ENCODE data around the gene PSTPIP2. TPM values are rescaled to one million over a fixed set of nuclear protein-coding genes. Genes with fewer than 3 reads are reported as not detected.

Gene PSTPIP2
- total RNA-seq, 3 donors from 2014 or later (not counting 1 experiment from before 2014, with no cell fraction given): 34.7 to 55.0 (median 46.9) TPM

DNA sequence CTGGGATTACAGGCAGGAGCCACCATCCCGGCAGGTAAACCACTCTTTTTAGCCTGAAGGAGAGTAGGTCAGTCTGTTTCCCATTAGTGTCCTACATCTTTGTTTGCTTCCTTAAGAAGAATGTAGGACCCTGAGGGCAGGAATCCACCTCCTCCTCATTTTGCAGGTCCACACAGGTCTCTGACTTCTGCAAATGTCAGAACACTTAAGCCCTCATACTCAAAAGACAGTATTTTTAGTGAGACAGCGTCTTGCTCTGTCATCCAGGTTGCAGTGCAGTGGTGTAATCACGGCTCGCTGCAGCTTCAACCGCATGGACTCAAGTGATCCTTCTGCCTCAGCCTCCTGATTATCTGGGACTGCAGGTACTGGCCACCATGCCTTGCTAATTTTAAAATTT is 9.3 kb downstream of the PSTPIP2 start:
- no peaks in the 10 kb centered on the region for H3K36me3 Mint-ChIP-seq
- Histone ChIP-seq H3K36me3 (ENCODE audit: control insufficient read depth, insufficient read depth, low read length) (no peaks in the 10 kb centered on the region), H3K27me3 (ENCODE audit: control insufficient read depth, insufficient read depth, low read length) (no peaks in the 10 kb centered on the region), H3K9me3 (ENCODE audit: control insufficient read depth, insufficient read depth, low read length) (no peaks in the 10 kb centered on the region), H3K4me1 (ENCODE audit: control insufficient read depth, insufficient read depth, low read length) (peaks cover 4% of the 10 kb centered on the region), H3K4me3 (ENCODE audit: low read length) (no peak overlapping the region), H3K27ac (ENCODE audit: low read length) (no peak overlapping the region)
- ATAC-seq (no peak), DNase-seq (no peak)
- intact Hi-C loops (cut with micrococcal nuclease): no loop called here
- H3K9me3 Mint-ChIP-seq: no peaks in the 10 kb centered on the region
- WGBS (ENCODE audit: insufficient coverage): 98% methylated on average over 5 of the region's 5 CpGs
- no peak overlapping the region for H3K4me3 Mint-ChIP-seq
- no peak overlapping the region for H3K27ac Mint-ChIP-seq
- H3K27me3 Mint-ChIP-seq (ENCODE audit: low read depth in 2 of 2): no peaks in the 10 kb centered on the region
- peaks cover 7 to 14% of the 10 kb centered on the region in 2 donors for H3K4me1 Mint-ChIP-seq
- TF ChIP-seq, protein P1, sequence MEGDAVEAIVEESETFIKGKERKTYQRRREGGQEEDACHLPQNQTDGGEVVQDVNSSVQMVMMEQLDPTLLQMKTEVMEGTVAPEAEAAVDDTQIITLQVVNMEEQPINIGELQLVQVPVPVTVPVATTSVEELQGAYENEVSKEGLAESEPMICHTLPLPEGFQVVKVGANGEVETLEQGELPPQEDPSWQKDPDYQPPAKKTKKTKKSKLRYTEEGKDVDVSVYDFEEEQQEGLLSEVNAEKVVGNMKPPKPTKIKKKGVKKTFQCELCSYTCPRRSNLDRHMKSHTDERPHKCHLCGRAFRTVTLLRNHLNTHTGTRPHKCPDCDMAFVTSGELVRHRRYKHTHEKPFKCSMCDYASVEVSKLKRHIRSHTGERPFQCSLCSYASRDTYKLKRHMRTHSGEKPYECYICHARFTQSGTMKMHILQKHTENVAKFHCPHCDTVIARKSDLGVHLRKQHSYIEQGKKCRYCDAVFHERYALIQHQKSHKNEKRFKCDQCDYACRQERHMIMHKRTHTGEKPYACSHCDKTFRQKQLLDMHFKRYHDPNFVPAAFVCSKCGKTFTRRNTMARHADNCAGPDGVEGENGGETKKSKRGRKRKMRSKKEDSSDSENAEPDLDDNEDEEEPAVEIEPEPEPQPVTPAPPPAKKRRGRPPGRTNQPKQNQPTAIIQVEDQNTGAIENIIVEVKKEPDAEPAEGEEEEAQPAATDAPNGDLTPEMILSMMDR (IDR thresholded peaks at IDR 0.05): no peak

DNA sequence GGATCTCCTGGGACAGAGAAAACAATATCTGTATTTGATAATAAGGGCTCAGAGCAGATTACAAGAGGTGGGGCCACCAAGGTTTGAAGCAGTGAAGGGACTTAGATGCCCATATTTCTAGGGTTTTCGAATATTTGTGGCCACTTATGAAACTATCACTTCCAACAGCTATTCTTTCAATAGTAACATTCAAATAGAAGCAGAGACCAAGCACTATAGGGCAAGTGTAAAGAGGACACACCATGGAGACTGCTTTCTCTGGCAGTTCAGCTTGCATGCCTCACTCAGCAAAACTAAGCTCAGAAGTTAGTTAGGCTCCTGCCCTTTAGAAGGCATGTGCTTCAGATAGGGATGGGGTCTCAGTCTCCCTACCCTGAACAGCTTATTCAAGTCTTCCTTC is 10.3 kb downstream of the PSTPIP2 start:
- ATAC-seq (no peak), DNase-seq (no peak)
- Histone ChIP-seq H3K36me3 (ENCODE audit: control insufficient read depth, insufficient read depth, low read length) (no peaks in the 10 kb centered on the region), H3K4me3 (ENCODE audit: low read length) (no peak overlapping the region), H3K27me3 (ENCODE audit: control insufficient read depth, insufficient read depth, low read length) (no peaks in the 10 kb centered on the region), H3K9me3 (ENCODE audit: control insufficient read depth, insufficient read depth, low read length) (no peaks in the 10 kb centered on the region), H3K27ac (ENCODE audit: low read length) (no peak overlapping the region), H3K4me1 (ENCODE audit: control insufficient read depth, insufficient read depth, low read length) (peaks cover 4% of the 10 kb centered on the region)
- Mint-ChIP-seq H3K36me3 (no peaks in the 10 kb centered on the region), H3K4me1 (peaks cover 7 to 10% of the 10 kb centered on the region in 2 donors), H3K27ac (no peak overlapping the region), H3K4me3 (no peak overlapping the region), H3K9me3 (no peaks in the 10 kb centered on the region), H3K27me3 (ENCODE audit: low read depth in 2 of 2) (no peaks in the 10 kb centered on the region)
- 83% methylated on average over 1 of the region's 1 CpG for WGBS (ENCODE audit: insufficient coverage)
- intact Hi-C loops (cut with micrococcal nuclease): no loop called here
- TF ChIP-seq, protein P1 (IDR thresholded peaks at IDR 0.05): no peak

DNA sequence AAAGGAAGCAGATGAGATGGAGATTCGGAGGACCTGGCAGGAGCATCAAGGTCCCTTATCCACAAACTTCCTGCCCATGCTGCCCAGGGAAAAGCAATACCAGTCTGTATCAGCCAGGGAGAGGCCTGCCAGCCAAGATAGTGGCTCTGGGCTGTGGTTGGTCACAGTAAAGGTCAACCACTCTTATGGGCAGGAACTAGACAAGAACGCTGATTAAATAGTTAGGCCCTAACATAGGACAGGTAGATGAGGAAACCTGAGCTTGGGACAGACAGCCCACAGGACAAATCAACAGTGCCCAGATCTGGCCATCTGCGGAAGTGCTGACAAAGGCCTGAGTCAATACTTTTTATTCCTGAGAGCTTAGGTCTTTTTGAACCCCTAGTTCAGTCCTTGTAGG is 10.7 kb downstream of the PSTPIP2 start:
- no peak overlapping the region for H3K27ac Mint-ChIP-seq
- TF ChIP-seq, protein P1 (IDR thresholded peaks at IDR 0.05): no peak
- H3K36me3 Mint-ChIP-seq: no peaks in the 10 kb centered on the region
- H3K4me3 Mint-ChIP-seq: no peak overlapping the region
- H3K4me3 ChIP-seq (ENCODE audit: low read length): no peak overlapping the region
- DNase-seq (no peak), ATAC-seq (no peak)
- peaks cover 8 to 11% of the 10 kb centered on the region in 2 donors for H3K4me1 Mint-ChIP-seq
- H3K9me3 ChIP-seq (ENCODE audit: control insufficient read depth, insufficient read depth, low read length): no peaks in the 10 kb centered on the region
- H3K27ac ChIP-seq (ENCODE audit: low read length): no peak overlapping the region
- H3K4me1 ChIP-seq (ENCODE audit: control insufficient read depth, insufficient read depth, low read length): peaks cover 6% of the 10 kb centered on the region
- no peaks in the 10 kb centered on the region for H3K36me3 ChIP-seq (ENCODE audit: control insufficient read depth, insufficient read depth, low read length)
- intact Hi-C loops (cut with micrococcal nuclease): no loop called here
- H3K27me3 Mint-ChIP-seq (ENCODE audit: low read depth in 2 of 2): no peaks in the 10 kb centered on the region
- H3K27me3 ChIP-seq (ENCODE audit: control insufficient read depth, insufficient read depth, low read length): no peaks in the 10 kb centered on the region
- no peaks in the 10 kb centered on the region for H3K9me3 Mint-ChIP-seq
- WGBS (ENCODE audit: insufficient coverage): 96% methylated on average over 3 of the region's 3 CpGs

DNA sequence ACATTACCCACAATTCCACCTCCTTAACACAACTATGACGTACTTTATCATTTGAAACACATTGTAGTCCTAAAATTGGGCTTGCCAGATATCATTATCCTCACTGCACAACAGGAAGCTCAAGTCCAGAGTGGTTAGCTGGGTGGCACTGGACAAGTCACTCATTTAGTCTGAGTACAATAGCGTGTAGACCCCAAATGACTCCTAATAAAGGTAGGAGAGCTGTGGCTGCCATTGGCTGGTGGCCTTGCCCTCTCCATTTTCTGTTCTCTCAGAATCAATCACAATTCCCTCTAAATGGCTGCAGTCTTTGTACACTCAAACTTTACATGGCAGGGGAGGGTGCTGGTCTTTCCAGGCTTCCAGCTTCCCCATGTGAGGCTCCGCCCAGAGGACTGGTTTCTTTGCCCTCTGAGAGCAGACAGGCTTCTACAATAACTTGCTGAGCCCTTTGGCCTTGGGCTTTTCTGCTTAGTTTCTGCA is 11.7 kb downstream of the PSTPIP2 start:
- Mint-ChIP-seq H3K4me3 (no peak overlapping the region), H3K9me3 (no peaks in the 10 kb centered on the region), H3K27me3 (ENCODE audit: low read depth in 2 of 2) (no peaks in the 10 kb centered on the region), H3K27ac (peak overlapping the region in 1 of 2 donors; percentile 38), H3K36me3 (no peaks in the 10 kb centered on the region), H3K4me1 (peaks cover 17 to 21% of the 10 kb centered on the region in 2 donors)
- WGBS (ENCODE audit: insufficient coverage): 93% methylated on average over 3 of the region's 3 CpGs
- H3K4me3 ChIP-seq (ENCODE audit: low read length): no peak overlapping the region
- ATAC-seq (no peak), DNase-seq (no peak)
- intact Hi-C loops (cut with micrococcal nuclease): no loop called here
- TF ChIP-seq, protein P1 (IDR thresholded peaks at IDR 0.05): no peak
- H3K4me1 ChIP-seq (ENCODE audit: control insufficient read depth, insufficient read depth, low read length): peaks cover 14% of the 10 kb centered on the region
- H3K27ac ChIP-seq (ENCODE audit: low read length): no peak overlapping the region
- no peaks in the 10 kb centered on the region for H3K9me3 ChIP-seq (ENCODE audit: control insufficient read depth, insufficient read depth, low read length)
- no peaks in the 10 kb centered on the region for H3K36me3 ChIP-seq (ENCODE audit: control insufficient read depth, insufficient read depth, low read length)
- no peaks in the 10 kb centered on the region for H3K27me3 ChIP-seq (ENCODE audit: control insufficient read depth, insufficient read depth, low read length)

Data from natural killer cell (primary cell).